GM21381 (cell line): ENCODE data around the gene KCNC2.

ENCODE experiments used
- ATAC-seq: cut with Tn5 transposase; IDR thresholded peaks from one replicate; pipeline ENCODE4 v1.9.1; 2021; ENCODE audit warnings: mild to moderate bottlenecking, moderate library complexity; ENCODE audit not compliant: unreplicated experiment

KCNC2 gene

DNA sequence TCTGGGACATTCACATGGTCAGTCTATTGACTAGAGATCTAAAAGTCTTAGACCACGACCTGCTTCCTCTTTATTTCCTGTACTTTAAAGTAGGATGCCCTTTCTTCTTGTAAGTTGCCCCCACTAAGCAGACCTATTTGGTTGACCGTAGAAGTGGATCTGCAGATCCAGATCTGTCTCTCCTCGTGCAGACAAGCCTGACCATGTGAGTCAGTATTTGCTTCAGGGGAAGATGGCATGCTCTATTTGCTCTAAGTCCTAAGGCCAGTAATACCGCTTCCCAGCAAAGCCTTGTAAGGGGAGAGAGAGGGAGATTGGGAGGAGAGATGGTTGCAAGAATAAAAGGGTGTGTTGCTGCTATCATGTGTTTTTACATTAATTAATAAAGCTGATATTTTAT, 46.8 kb downstream of the KCNC2 start:
- no peak for ATAC-seq

DNA sequence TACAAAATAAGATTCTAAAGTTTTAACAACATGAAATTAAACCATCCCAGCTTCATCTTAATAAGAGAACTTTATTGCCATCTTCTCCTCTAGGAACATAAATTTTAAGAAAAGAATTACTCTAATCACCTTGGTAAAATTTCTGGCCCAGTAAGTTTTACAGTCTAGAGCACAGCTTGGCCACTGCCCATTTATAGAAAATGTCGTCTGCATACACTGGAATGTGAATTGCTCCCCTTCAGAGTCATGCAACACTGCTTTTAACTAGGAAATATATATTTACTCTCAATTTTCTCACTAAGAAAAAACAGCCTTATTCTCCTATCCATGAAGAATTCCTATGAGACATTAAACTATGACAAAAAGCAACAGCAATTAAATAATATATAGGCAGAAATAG, 48.2 kb downstream of the KCNC2 start:
- ATAC-seq: no peak

DNA sequence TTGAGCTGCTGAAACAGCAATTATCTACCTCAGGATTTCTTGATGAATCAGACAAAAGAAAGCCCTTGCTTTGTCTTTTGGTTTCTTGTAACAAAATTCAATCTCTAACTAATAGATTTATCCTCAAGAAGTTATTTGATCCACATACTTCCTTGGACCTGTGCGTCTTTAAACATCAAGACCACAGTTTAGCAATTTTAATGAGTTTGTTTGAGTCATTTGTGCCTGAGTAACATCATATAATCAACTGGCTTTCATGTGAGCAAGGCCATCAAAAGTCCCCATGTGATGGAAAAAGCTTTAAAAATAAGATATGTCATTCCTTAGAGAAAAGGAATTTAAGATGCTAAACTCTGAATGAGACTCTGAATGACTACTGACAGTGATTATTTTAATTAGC, 52.3 kb downstream of the KCNC2 start:
- ATAC-seq: no peak

DNA sequence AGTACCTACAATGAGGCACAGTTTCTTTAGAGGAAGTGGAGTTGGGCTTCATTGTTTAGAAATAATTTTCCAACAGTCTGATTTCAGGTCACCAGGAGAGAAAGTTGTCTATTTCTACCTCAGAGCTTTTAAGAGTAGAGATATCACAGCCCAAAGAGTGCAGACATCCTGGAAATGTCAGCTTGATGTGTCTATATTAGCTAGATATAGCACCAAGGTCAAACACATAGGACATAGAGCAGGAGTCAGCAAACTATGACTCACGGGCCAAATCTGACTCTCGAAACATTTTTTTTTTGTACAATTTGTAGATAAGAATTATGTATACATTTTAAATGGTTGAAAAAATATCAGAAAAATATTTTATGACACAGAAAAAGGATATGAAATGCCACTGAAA, 53.7 kb downstream of the KCNC2 start:
- no peak for ATAC-seq

DNA sequence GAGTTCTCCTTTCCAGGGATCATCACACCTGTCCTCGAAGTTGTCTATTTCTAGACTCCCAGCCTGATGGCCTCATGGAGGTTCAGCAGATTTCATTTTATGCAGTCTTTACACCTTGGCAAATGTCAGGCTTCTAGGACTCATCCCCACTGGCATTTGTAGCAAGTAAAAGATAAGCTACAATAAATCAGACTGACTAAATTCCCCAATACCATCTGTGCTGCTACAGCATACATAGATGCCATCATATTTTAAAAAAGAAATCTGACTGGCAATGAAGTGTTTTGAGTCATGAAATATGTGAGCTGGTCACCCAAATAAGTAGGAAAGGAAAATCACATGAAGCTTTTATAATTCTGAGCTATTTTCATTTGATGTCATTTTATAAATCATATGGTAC, 55.3 kb downstream of the KCNC2 start:
- no peak for ATAC-seq

DNA sequence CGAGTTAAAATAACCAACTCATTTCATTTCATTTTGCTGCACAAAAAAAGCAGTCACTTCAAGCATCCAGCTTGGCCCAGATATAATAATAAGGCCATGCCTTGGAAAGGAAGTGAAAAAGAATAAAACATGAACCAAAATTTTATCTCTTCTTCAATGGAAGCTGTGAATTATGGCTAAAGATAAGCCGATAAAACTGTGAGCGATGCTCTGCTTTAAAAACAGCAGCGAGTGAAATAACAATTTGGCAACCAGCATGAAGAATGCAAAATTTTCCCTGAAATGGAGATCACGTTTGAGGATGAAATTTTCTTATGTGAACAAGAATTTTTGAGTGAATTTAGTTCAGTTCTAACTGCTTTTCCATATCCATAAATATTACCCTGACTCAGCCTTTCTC, 70.4 kb downstream of the KCNC2 start:
- no peak for ATAC-seq

DNA sequence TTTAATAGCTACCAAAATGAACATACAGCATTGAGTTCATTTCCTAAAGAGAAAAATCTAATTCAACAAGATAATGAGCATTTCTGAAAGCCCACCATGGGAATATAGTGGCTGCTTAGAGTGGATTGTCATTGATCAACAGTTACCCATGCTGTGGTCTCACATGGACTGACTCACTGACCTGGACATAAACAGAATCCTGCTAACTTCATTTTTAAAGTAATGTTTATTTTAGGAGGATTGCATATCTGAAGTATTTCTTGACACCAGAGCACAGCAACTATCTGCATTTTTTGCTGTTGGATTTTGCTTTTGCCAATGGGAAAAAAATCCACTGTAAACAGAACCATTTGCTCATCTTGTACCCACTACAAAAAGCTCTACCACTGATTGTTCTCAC, 71.7 kb downstream of the KCNC2 start:
- ATAC-seq: no peak

DNA sequence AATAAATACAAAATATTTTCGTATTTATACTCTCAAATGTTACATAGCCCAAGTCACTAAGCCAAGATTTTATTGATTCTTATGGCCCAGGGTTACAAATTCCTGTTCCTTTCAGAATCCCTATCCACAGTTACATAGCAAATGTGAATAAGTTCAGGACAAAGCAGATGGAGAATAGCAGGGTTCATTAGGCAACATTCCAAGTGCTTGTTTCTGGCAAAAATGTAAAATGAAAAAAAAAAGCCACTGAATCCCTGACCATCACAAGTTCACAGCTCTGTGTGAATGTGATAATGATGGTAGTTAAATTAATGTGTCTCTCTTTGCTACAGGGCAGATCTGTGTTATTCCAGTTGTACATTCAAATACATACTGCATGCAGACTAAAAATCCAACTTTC, 74.6 kb downstream of the KCNC2 start:
- ATAC-seq: no peak

DNA sequence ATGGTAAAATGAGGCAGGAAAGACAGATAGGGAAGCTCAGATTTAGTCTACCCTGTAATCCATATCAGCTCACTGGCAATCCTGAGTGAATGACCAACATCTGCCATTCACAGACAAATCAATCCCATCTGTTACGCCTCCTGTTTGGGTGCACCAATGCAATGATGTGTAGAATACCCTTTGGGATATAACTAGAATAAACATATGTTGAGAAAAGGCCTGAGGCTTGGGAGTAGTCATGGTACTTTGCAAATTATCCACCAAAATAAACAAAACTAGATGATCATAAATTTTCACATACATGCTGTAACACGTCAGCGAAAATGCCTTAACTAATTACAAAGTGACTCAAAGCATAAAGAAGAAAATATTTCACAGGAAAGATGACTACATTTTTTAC, 78.8 kb downstream of the KCNC2 start:
- ATAC-seq: no peak

DNA sequence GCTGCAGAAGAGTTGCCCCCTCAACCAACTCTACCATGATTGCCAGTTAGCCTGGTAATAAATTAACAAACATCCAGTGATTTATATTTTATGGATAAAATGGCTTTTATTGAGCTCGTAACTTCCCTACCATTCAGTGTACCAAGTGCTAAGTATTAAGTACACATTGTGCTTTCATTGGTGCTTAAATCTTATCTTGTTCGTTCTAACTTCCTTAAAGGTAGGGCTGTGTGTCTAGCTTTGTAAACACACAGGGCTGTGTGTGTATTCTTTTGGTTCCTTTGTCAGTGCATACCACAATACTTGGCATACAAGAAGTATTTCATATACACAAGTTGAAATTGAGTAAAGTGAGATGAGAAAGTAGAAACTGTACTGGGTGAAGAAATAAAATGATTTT, 80.4 kb downstream of the KCNC2 start:
- ATAC-seq: no peak

DNA sequence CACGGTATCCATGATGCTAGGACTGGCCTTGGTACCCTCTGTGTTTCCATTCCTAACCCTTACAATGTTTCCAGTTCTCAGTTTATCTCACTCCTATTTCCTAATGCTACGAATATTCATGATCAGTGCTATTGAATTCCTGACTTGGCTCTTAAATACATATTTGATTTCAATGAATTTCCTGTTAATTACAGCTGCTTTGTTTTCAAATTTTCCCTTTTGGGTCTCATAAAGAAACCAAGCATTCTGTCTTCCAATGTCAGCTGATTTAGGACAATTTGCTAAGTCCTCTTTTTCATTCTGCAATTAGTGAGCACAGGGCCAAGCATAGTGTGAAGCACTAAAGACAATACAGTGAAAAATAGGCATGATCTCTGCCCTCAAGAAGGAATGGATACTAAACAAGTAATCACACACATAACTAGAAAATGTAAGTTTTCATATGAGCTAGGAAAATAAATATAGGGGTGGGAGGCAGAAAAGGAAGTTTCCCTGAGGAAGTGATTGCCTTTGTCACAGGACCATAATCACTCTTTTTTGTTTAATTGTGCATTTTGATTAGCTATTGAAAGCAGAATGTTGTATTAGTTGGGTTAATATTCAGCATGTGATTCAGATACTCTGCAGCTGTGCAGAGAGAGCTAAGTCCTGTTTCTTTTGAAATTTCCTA, 88.5 kb downstream of the KCNC2 start:
- no peak for ATAC-seq

DNA sequence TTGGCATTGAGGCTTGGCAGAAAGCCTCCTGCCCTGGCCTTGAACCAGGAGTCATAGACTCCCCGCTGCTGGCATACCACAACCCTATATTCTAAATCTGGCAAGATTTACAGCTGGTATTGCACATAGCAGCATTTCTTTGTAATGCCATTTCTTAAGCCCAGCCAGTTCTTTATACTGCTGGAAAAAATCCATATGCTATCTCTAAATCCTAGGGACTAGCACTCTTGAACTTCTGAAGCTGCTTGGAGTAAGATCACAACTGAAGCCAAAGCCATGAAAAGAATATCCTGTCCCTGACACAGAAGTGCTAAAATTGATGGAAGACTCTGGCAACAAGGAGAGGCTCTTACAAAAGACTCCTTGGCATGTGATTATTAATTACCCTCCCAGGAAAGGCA, 89.3 kb downstream of the KCNC2 start:
- no peak for ATAC-seq

DNA sequence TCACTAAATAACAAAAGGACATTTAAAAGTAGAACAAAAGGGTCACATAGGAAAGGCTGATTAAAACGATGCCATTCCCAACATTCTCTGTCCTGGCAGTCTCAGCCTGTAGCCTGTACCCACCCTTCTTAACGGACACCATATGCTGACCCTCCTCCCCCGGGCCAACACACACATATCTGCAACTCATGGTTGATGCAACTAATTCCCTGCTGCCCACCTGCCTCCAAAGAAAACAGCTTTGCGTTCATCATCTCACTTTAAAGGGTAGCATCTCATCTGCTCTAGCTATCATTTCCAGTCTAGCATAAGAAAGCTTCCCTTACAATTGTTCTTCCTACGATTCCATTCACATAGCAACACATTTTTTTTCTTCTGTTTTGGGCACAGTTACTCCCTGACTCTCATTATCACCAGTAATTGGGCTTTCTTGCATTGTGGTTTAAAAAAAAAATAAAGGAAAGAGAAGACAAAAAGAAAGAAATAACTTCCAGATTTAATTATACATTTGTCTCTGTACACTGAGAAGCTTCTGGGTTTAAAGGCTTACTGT, 92.9 kb downstream of the KCNC2 start:
- no peak for ATAC-seq

DNA sequence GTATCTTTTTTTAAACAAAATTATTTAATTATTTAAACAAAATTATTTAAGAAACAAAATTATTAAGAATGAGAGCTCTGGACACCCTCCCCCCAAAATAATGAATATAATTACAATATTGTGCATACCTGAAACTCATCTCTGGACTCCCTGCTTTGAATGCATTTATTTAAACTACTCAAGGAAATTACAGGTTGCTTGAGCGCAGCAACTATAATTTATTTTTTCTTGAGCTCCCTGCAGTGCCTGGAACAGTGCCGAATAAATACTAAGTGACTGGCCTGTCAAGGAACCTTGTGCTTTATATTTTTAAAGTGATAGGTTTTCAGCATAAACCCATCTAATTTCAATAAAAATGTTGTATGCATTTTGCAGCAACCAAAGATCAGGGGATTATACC, 93.9 kb downstream of the KCNC2 start:
- ATAC-seq: no peak

DNA sequence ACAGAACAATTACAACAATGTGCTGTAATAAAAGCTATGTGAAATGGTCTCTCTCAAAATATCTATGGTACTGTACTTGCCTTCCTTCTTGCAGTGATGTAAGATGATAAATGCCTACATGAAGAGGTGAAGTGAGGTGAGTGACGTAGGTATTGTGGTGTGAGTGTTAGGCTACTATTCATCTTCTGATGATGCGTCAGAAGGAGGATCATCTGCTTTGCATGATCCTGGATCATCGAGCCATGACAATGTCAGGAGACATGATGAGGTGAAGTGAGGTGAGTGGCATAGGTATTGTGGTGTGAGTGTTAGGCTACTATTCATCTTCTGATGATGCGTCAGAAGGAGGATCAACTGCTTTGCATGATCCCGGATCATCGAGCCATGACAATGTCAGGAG, 105.8 kb downstream of the KCNC2 start:
- ATAC-seq: no peak

DNA sequence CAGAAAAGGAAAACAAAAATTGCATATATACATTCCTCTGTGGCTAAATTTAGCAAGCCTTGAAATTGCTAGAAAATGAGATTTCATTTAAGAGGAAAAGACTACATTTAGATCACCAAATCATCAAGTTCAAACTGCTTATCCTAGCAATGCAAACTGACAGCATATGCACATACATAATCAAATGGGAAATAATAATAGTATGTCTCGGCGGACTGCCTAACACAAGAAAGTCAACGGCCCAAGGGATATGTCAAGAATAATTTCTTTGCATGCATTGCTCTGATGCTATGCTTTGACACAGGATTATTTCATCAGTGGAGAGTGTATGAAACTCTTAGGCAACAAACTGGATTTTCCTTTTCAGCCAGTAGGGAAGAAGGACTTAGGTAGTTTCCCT, 107.9 kb downstream of the KCNC2 start:
- ATAC-seq: no peak

DNA sequence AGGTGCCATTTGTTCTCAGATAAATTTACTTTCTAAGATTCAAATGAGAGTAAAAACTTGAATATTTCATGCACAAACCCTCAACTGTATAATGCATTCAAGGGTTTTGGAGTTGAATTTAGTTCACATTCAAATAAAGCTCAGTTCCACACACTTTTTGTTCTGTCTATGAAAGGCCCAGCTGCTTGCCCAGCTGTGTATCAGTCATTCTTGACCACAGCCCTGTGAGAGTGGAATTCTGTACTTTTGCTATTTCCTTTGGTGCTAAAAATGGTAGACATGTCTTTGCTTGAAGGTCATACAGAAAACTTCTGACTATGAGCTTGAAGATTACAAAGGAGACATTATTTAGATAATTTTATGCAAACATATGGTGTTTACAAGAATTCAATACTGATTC, 110.4 kb downstream of the KCNC2 start:
- ATAC-seq: no peak

DNA sequence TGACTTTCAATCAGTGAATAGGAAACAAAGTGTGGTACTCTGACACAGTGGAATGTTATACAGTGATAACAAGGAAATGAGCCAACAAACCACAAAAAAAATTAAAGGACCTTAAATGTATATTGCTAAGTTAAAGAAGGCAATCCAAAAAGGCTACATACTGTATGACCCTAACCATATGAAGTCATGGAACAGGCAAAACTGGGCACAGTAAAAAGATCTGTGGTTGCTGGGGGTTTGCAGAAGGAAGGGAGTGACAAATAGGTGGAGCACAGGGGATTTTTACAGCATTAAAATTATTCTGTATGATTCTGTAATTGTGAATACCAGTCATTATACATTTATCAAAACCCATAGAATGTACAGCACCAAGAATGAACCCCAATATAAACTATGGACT, 112.6 kb downstream of the KCNC2 start:
- no peak for ATAC-seq

DNA sequence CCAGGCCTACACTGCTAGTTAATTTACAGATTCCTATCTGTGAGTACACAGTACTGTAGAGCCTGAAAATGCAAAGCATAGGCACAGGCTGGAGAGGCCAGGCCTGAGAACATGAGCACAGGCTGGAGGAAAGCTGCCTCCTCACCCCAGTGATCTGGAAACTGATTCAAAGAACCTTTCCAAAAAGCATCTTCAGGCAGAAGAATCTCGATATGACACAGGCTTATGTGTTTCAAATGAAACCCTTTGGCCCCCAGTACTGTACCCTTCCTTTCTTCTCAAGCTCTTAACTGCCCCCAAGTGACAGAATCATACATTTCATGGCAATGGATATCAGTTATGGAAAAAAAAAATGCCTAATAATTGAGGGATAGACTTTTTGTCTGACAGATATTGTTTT, 122.0 kb downstream of the KCNC2 start:
- ATAC-seq: no peak

DNA sequence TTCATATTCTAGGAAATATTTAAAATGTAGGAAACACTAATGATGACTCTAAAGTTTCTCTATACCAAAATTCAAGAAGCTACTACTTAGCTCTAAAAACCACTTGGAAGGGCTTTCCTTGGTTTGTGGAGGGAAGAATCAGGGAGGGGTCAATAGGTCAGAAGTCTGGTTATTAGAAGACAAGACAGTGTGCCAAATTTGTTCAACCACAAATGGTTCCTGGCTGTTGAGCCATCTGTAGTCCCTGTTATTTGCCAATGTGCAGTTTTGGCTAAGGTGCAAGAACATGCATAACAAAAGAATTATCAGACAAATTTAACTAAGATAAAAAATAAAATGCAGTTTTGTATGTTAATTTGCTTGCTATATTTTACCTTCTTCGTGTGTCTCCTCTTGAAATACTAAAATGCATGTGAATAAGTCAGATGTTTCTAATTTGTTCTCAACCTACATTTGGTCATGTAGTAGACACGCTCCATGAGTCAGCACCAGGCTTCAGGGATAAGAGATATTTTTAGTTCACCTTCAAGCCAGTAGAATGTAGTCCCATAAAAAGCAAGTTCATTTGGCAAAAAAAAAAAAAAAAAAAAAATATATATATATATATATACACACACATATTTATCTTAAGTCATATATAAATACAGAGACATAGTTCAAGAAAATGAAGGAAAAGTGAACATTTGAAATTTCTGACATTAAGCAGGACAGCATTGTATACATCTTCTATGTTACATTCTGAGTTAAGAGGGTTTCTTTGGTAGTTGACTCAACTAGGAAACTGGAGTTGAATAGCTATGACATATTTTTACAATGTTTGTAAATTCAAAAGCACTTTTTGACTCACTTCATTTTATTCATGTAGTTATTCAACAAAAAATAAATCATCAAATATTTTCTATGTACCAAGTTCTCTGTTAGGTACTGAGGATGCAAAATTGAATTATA, 123.3 kb downstream of the KCNC2 start:
- ATAC-seq: no peak

DNA sequence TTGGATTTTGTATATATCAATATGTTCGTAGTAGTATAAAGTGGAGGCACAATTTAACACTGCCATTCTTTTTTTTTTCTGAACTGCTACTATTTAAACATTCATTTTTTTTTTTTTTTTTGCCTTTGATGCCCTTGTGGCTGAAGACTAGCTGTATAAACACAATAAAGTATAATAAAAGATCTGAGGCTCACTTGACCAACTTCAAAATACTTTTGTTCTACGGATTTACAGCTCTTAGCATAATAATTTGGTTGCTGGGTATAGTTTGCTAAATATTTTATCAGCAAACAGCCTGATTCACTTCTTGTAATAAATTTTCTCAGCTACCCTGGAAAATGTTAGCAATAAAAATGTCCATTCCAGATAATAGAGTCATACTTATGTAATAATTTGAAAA, 128.3 kb downstream of the KCNC2 start:
- ATAC-seq: no peak

DNA sequence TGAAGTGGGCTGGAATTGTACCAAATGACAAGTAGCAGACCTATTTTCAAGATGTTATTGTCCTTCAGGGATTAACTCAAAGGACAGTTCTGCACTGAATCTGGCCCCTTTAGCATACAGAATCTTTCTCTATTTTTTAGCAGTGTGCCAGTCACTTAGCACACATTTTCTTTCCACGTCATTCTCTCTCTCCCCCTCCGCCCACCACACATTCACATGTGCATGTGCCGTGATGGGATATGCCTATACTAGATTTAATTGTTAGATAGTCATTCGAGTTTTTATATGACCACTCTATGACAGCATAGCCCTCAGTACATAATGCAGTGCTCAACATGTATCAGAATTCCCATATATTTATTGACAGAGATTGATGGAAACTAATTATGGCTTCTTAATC, 129.1 kb downstream of the KCNC2 start:
- no peak for ATAC-seq
